Measurements from ENCODE around the gene ACAD10. TPM values are rescaled to one million over a fixed set of nuclear protein-coding genes. Genes with fewer than 3 reads are reported as not detected.

Gene ACAD10
- total RNA-seq, 1 donor from 2014 or later, result 18.3 TPM

DNA sequence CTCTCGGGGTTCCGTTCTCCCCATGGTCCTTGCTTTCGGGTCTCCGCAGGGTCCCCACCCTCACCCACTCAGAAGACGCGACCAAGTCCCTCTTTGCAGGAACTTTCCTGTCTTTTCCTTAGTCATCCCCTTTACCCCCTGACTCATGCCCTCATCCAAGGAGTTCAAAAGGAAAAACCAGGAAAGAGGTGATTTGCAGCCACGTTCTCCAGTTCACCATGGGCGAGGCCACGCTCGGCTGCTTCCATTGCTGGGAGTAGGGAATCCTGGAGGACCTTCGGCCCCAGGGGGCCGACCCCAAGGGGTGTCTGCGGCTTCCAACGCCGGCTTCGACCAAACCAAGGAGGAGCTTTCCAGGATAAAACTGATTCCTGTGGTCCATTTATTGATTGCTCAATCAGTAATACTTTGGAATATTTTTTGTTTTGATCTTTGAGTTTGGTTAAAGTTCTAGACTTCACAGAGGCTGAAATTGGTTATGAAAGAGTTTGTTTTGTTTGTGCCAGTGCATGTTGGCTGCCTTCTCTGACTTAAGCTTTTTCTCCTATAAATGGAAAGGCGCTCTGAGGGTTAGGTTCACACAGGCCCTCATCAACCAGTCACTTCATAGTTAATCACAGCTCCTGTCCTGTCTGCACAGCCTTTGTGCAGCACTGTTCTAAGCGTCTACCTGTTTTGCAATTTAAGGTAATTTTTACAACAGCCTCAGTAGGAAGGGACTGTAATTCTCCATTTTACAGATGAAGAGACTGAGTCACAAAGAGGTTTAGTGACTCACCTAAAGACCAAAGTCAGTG is 81.7 kb downstream of the ACAD10 start:
- Histone ChIP-seq H3K4me1 (ENCODE audit: control insufficient read depth in 3 of 3, insufficient read depth in 3 of 3, low read length in 3 of 3) (peaks cover 13 to 26% (median 17%) of the 10 kb centered on the region in 3 donors), H3K27ac (ENCODE audit: low read depth, low read length) (peak overlapping the region; percentile 66), H3K27me3 (ENCODE audit: control insufficient read depth in 3 of 3, insufficient read depth in 3 of 3, low read length in 3 of 3) (no peaks in the 10 kb centered on the region), H3K4me3 (ENCODE audit: low read length in 3 of 3) (peak overlapping the region; percentile 83 to 88 (median 88)), H3K9ac (ENCODE audit: low read depth in 1 of 3, low read length in 3 of 3) (peak overlapping the region; percentile 77 to 93 (median 89)), H3K36me3 (ENCODE audit: control insufficient read depth in 3 of 3, insufficient read depth in 3 of 3, low read length in 3 of 3) (no peaks in the 10 kb centered on the region), H3K9me3 (ENCODE audit: control insufficient read depth in 3 of 3, low read length in 3 of 3) (no peaks in the 10 kb centered on the region)

DNA sequence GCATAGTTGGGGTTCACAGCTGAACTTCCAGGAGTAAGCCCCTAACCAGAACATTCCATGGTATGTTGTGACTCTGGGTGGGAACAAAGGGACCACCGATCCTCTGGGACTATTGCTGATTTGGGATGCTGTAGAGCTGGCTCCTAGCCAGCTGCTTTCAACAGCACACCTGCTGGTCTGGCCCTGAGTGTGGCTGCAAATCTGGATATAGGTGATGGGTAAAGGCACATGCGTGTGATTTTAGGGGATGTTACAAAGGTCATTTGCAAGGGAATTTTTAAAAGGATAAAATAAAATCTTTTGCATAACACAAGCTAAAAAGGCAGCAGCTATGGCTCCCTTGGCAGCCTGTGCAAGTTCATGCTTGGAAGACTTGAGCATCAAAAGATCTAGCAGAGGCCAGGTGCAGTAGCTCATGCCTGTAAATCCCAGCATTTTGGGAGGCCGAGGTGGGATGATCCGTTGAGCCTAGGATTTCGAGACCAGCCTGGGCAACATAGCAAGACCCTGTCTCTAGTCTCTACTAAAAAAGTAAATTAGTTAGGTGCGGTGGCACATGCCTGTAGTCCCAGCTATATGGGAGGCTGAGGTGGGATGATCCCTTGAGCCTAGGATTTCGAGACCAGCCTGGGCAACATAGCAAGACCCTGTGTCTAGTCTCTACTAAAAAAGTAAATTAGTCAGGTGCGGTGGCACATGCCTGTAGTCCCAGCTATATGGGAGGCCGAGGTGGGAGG is 82.5 kb downstream of the ACAD10 start:
- no peaks in the 10 kb centered on the region for H3K36me3 ChIP-seq (ENCODE audit: control insufficient read depth in 3 of 3, insufficient read depth in 3 of 3, low read length in 3 of 3)
- peak overlapping the region in 2 of 3 donors; percentile 8 to 93 for H3K9ac ChIP-seq (ENCODE audit: low read depth in 1 of 3, low read length in 3 of 3)
- peaks cover 16 to 31% (median 20%) of the 10 kb centered on the region in 3 donors for H3K4me1 ChIP-seq (ENCODE audit: control insufficient read depth in 3 of 3, insufficient read depth in 3 of 3, low read length in 3 of 3)
- peak overlapping the region; percentile 83 to 88 (median 88) for H3K4me3 ChIP-seq (ENCODE audit: low read length in 3 of 3)
- H3K27me3 ChIP-seq (ENCODE audit: control insufficient read depth in 3 of 3, insufficient read depth in 3 of 3, low read length in 3 of 3), result no peaks in the 10 kb centered on the region
- H3K27ac ChIP-seq (ENCODE audit: low read depth, low read length), result no peak overlapping the region
- no peaks in the 10 kb centered on the region for H3K9me3 ChIP-seq (ENCODE audit: control insufficient read depth in 3 of 3, low read length in 3 of 3)

DNA sequence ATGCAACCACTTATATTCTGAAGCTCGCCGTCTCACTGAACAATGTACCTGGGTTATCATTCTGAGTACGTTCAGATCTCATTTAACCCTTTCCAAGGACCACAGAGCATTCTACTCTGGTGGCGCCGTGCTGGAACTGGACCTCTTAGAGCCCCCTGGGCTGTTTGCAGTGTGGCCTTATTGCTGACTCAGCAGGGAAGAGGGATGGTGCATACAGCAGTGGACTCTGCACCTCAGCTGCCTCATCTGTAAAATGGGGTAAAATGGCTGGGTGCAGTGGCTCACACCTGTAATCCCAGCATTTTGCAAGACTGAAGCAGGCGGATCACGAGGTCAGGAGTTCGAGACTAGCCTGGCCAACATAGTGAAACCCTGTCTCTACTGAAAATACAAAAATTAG is 83.7 kb downstream of the ACAD10 start:
- H3K27me3 ChIP-seq (ENCODE audit: control insufficient read depth in 3 of 3, insufficient read depth in 3 of 3, low read length in 3 of 3), result no peaks in the 10 kb centered on the region
- no peak overlapping the region for H3K9ac ChIP-seq (ENCODE audit: low read depth in 1 of 3, low read length in 3 of 3)
- H3K4me1 ChIP-seq (ENCODE audit: control insufficient read depth in 3 of 3, insufficient read depth in 3 of 3, low read length in 3 of 3), result peaks cover 28 to 44% (median 31%) of the 10 kb centered on the region in 3 donors
- no peak overlapping the region for H3K27ac ChIP-seq (ENCODE audit: low read depth, low read length)
- no peaks in the 10 kb centered on the region for H3K36me3 ChIP-seq (ENCODE audit: control insufficient read depth in 3 of 3, insufficient read depth in 3 of 3, low read length in 3 of 3)
- H3K4me3 ChIP-seq (ENCODE audit: low read length in 3 of 3), result no peak overlapping the region
- H3K9me3 ChIP-seq (ENCODE audit: control insufficient read depth in 3 of 3, low read length in 3 of 3), result no peaks in the 10 kb centered on the region

DNA sequence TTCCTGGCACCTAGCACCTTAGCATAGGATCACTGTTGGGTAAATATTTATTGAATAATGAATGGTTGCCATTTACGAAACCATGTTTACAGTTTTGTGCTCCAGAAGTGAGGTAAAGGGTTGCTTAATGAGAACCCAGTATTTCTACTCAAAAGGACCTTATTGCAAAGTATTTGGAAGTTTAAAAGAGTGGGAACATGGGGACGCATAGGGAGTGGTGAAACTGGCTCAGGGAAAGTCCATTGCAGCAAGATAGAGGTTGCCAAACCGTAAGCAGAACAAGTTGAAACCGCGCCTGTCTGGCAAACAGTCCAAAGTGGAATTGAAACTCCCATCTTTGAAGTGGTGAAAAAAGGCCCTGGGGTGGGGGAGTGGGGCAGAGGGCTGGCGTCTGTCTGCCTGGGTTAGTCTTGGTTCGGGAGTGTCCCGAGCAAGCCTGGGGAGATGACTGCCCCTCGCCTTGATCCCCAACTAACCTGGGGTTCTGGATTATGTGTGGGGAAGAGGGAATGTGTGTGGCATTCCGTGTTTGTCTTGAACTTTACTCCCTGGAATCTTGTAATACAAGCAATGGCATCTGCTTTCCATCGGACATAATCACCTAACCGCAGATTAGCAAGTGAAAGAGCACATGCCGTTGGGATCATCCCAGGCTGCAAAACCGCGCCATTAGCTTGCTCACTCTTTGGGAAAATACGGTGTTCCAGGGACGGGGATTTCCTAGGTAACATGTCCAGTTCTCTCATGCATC is 88.1 kb downstream of the ACAD10 start:
- Histone ChIP-seq H3K36me3 (ENCODE audit: control insufficient read depth in 3 of 3, insufficient read depth in 3 of 3, low read length in 3 of 3) (no peaks in the 10 kb centered on the region), H3K4me1 (ENCODE audit: control insufficient read depth in 3 of 3, insufficient read depth in 3 of 3, low read length in 3 of 3) (peaks cover 44 to 61% (median 48%) of the 10 kb centered on the region in 3 donors), H3K27ac (ENCODE audit: low read depth, low read length) (peak overlapping the region; percentile 76), H3K27me3 (ENCODE audit: control insufficient read depth in 3 of 3, insufficient read depth in 3 of 3, low read length in 3 of 3) (no peaks in the 10 kb centered on the region), H3K9ac (ENCODE audit: low read depth in 1 of 3, low read length in 3 of 3) (peak overlapping the region; percentile 1 to 83 (median 77)), H3K9me3 (ENCODE audit: control insufficient read depth in 3 of 3, low read length in 3 of 3) (no peaks in the 10 kb centered on the region), H3K4me3 (ENCODE audit: low read length in 3 of 3) (peak overlapping the region; percentile 66 to 70 (median 68))

DNA sequence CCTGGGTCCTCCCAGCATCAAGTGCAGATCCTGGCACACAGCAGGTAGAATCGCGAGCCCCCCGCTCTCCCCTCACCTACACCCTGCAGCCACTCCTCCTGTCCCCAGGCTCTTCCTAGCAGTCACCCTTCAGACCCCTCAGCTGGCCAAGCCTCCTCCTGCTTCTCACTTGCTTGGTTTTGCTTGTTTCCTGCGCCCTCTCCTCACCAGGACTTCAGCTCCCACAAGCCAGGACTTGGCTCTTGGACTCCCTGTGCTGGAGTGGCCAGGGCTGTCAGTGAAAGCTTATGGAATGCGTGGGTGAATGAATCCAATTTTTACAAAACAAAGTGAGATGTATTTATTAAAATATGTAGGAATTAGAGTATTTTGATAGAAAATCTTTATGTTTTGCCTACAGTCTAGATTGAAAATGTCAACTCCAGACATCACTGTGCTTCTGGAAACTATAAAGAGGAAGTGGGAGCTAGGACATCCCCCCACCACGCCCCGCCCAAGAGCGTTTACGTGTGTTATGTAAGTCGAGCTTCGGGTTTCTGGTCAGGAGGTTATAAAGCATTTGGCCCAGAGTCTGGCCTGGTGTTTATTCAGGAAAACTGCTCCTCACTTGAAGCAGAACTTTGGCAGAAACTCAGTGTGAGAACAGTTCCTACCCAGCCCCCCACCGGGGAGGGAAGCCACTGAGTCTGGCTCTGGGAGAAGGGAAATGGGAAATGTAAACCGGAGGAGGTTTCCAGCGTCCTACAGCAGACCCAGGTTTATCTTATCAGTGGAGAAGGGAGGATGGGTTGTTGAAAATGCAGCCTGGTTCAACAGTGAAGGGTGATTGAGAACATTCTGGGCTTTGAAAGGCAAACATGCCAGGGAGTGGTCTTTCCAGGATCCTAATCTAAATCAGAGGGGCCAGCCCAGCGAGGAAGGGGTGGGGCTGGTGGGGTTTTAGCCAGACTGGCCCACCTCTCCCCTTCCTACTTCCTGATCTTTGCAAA is 89.6 kb downstream of the ACAD10 start:
- Histone ChIP-seq H3K9ac (ENCODE audit: low read depth in 1 of 3, low read length in 3 of 3) (peak overlapping the region; percentile 69 to 83 (median 77)), H3K36me3 (ENCODE audit: control insufficient read depth in 3 of 3, insufficient read depth in 3 of 3, low read length in 3 of 3) (peaks cover 2 to 3% (median 2%) of the 10 kb centered on the region in 3 donors), H3K4me1 (ENCODE audit: control insufficient read depth in 3 of 3, insufficient read depth in 3 of 3, low read length in 3 of 3) (peaks cover 43 to 57% (median 48%) of the 10 kb centered on the region in 3 donors), H3K27me3 (ENCODE audit: control insufficient read depth in 3 of 3, insufficient read depth in 3 of 3, low read length in 3 of 3) (no peaks in the 10 kb centered on the region), H3K9me3 (ENCODE audit: control insufficient read depth in 3 of 3, low read length in 3 of 3) (no peaks in the 10 kb centered on the region), H3K4me3 (ENCODE audit: low read length in 3 of 3) (peak overlapping the region; percentile 40 to 70 (median 68)), H3K27ac (ENCODE audit: low read depth, low read length) (peak overlapping the region; percentile 76)

DNA sequence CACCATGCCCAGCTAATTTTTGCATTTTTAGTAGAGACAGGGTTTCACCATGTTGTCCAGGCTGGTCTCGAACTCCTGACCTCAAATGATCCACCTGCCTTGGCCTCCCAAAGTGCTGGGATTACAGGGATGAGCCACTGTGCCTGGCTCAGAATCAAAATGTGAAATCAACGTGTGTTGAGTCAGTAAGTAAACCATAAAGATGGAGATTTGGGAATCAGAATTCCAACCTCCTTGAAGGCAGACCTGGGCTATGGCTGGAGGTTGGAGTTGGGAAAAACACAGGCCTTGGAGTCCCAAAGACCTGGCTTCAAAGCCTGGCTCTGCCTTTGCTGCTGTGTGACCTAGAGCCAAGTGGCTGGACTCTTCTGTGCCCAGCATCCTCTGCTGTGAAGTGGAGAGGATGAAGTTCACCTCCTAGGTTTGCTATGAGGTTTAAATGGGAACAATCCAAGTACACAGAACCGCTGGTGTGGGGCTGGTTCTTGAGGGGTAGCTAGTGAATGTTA is 91.0 kb downstream of the ACAD10 start:
- peaks cover 0 to 3% (median 2%) of the 10 kb centered on the region in 3 donors for H3K9me3 ChIP-seq (ENCODE audit: control insufficient read depth in 3 of 3, low read length in 3 of 3)
- peak overlapping the region; percentile 63 for H3K27ac ChIP-seq (ENCODE audit: low read depth, low read length)
- H3K9ac ChIP-seq (ENCODE audit: low read depth in 1 of 3, low read length in 3 of 3), result no peak overlapping the region
- peaks cover 12 to 16% (median 12%) of the 10 kb centered on the region in 3 donors for H3K36me3 ChIP-seq (ENCODE audit: control insufficient read depth in 3 of 3, insufficient read depth in 3 of 3, low read length in 3 of 3)
- H3K4me1 ChIP-seq (ENCODE audit: control insufficient read depth in 3 of 3, insufficient read depth in 3 of 3, low read length in 3 of 3), result peaks cover 43 to 57% (median 48%) of the 10 kb centered on the region in 3 donors
- no peaks in the 10 kb centered on the region for H3K27me3 ChIP-seq (ENCODE audit: control insufficient read depth in 3 of 3, insufficient read depth in 3 of 3, low read length in 3 of 3)
- no peak overlapping the region for H3K4me3 ChIP-seq (ENCODE audit: low read length in 3 of 3)

DNA sequence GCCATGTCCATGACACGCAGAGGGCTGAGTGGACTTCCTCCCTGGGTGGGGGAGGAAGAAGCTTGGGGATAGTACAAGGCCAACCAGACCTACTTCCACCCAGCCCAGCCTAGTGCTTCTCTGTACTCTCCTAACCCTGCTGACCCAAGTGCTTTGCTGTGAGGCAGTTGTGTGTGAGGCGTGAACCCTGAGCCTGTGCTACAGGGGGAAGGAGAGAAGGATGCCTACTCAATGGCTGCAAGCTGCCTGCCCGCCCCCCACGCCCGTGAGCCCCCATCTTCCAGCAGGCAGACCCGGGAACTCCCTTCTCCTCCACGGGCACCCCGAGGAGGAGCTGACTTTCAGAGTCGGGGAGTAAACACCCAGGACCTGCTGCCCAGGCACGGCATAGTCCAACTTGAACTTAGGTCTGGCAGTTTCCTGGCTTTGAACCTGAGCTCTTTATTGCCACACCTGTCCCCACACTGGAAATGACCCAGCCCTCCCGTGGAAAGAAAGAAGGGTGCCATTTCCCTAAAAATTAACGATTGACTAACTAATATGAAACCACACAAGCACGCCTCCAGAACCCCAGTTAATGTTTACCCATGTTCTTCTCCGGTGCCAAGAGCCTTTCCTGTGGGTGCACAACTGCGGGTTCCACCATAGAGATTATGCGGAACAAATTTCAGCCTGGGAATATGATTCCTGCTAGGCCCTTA is 91.6 kb downstream of the ACAD10 start:
- Histone ChIP-seq H3K9ac (ENCODE audit: low read depth in 1 of 3, low read length in 3 of 3) (no peak overlapping the region), H3K27me3 (ENCODE audit: control insufficient read depth in 3 of 3, insufficient read depth in 3 of 3, low read length in 3 of 3) (no peaks in the 10 kb centered on the region), H3K4me3 (ENCODE audit: low read length in 3 of 3) (no peak overlapping the region), H3K9me3 (ENCODE audit: control insufficient read depth in 3 of 3, low read length in 3 of 3) (peaks cover 0 to 3% (median 2%) of the 10 kb centered on the region in 3 donors), H3K27ac (ENCODE audit: low read depth, low read length) (peak overlapping the region; percentile 63), H3K36me3 (ENCODE audit: control insufficient read depth in 3 of 3, insufficient read depth in 3 of 3, low read length in 3 of 3) (peaks cover 12 to 18% (median 12%) of the 10 kb centered on the region in 3 donors), H3K4me1 (ENCODE audit: control insufficient read depth in 3 of 3, insufficient read depth in 3 of 3, low read length in 3 of 3) (peaks cover 43 to 53% (median 48%) of the 10 kb centered on the region in 3 donors)

DNA sequence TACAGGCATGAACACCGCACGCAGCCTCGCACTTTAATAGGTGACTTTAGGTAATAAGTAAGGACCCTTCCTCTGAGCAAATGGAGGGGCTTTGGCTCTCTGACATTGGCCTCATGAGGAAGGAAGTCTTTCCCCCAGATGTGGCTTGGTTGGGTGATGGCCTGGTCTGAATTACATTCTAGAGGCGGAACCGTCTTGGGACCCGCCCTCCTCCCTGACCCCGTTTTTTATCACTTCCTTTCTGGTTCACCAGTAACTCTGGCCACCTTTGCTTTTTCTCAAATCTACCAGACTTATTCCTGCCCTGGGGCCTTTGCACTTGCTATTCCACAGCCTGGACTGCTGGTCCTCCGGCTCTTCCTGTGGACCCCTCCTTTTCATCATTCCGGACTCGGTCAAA is 94.3 kb downstream of the ACAD10 start:
- H3K4me3 ChIP-seq (ENCODE audit: low read length in 3 of 3), result no peak overlapping the region
- peaks cover 0 to 3% (median 2%) of the 10 kb centered on the region in 3 donors for H3K9me3 ChIP-seq (ENCODE audit: control insufficient read depth in 3 of 3, low read length in 3 of 3)
- no peak overlapping the region for H3K9ac ChIP-seq (ENCODE audit: low read depth in 1 of 3, low read length in 3 of 3)
- peaks cover 31 to 41% (median 33%) of the 10 kb centered on the region in 3 donors for H3K36me3 ChIP-seq (ENCODE audit: control insufficient read depth in 3 of 3, insufficient read depth in 3 of 3, low read length in 3 of 3)
- H3K4me1 ChIP-seq (ENCODE audit: control insufficient read depth in 3 of 3, insufficient read depth in 3 of 3, low read length in 3 of 3), result peaks cover 23 to 30% (median 28%) of the 10 kb centered on the region in 3 donors
- H3K27me3 ChIP-seq (ENCODE audit: control insufficient read depth in 3 of 3, insufficient read depth in 3 of 3, low read length in 3 of 3), result no peaks in the 10 kb centered on the region
- no peak overlapping the region for H3K27ac ChIP-seq (ENCODE audit: low read depth, low read length)
